ENCODE data around the gene CASP10.

Gene CASP10

DNA sequence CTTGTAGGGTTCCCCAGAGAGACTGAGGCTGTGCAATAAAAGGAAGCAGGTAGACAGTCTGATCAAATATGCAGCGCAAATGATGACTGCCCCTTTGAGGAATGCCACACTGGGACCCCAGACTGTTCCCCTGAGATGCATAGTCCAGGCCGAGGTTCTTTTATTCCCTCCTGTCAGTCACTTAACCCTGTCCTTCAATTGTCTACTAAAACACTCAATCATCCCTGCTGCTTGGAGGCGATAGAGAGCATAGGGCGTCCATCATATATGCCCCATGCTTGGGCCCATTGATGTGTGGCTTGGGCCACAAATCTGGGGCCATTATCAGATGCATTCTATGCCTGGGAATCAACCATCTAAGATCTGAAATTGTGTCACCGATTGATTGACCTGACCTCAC lies 61.9 kb downstream of the CASP10 start:
- Histone ChIP-seq H3K36me3 (no peaks in the 10 kb centered on the region), H3K27ac (no peak overlapping the region), H3K4me1 (ENCODE audit: control insufficient read depth in 1 of 2, insufficient read depth in 1 of 2, low read depth in 1 of 2, low read length in 1 of 2) (peaks cover 28 to 39% of the 10 kb centered on the region in 2 experiments), H3K4me3 (ENCODE audit: low read depth in 1 of 2, low read length in 1 of 2) (no peak overlapping the region), H3K9me3 (no peaks in the 10 kb centered on the region), H3K27me3 (no peaks in the 10 kb centered on the region)
- TF ChIP-seq, protein P1, sequence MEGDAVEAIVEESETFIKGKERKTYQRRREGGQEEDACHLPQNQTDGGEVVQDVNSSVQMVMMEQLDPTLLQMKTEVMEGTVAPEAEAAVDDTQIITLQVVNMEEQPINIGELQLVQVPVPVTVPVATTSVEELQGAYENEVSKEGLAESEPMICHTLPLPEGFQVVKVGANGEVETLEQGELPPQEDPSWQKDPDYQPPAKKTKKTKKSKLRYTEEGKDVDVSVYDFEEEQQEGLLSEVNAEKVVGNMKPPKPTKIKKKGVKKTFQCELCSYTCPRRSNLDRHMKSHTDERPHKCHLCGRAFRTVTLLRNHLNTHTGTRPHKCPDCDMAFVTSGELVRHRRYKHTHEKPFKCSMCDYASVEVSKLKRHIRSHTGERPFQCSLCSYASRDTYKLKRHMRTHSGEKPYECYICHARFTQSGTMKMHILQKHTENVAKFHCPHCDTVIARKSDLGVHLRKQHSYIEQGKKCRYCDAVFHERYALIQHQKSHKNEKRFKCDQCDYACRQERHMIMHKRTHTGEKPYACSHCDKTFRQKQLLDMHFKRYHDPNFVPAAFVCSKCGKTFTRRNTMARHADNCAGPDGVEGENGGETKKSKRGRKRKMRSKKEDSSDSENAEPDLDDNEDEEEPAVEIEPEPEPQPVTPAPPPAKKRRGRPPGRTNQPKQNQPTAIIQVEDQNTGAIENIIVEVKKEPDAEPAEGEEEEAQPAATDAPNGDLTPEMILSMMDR (IDR thresholded peaks at IDR 0.05) = no peak

DNA sequence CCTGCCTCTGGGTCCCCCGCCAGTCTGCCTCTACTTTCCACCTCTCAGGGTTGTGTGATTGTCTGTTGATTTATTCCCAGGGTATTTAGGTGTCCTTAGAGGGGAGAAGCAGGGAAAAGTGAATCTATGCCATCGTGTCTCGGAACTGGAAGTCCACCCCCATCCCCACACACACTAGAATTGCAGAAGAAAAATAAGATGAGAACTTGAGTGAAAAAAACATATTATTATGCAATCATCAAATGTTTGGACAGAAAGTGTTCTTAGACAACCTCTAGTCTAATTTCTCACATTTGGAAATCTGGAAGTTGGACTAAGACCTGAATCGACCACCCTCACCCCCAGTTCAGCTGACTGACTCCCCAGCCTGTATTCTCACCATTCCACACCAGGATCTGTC lies 63.3 kb downstream of the CASP10 start:
- Histone ChIP-seq H3K27me3 (no peaks in the 10 kb centered on the region), H3K4me1 (ENCODE audit: control insufficient read depth in 1 of 2, insufficient read depth in 1 of 2, low read depth in 1 of 2, low read length in 1 of 2) (peaks cover 14 to 24% of the 10 kb centered on the region in 2 experiments), H3K36me3 (no peaks in the 10 kb centered on the region), H3K27ac (peak overlapping the region; percentile 45), H3K9me3 (no peaks in the 10 kb centered on the region), H3K4me3 (ENCODE audit: low read depth in 1 of 2, low read length in 1 of 2) (no peak overlapping the region)
- TF ChIP-seq, protein P1 (IDR thresholded peaks at IDR 0.05) = no peak

DNA sequence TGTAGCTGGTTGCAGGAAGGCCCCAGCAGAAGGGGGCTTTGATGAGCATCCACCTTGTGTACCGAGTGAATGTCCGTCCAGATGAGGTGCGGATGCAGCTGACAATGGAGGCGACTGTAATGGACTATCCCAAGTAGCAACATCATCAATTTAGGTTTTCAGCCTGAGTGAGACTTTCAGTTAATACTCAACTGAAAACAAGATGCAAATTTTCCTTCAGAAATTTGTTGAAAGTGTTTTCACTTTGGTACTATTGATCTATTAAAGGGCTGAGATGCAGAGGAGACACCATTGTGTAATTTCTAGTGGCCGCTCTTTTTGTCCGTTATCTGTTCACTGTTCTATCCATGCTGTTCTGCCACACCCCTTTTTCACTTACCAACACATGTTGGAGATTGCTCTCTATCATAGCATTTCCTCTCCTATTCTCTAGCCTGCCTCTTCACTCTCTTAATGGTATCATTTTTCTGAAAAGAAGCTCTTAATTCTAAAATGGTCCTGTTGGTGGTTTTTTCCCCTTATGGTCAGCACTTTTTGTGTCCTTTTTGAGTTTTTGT lies 65.4 kb downstream of the CASP10 start:
- no peaks in the 10 kb centered on the region for H3K36me3 ChIP-seq
- no peak overlapping the region for H3K27ac ChIP-seq
- H3K9me3 ChIP-seq = no peaks in the 10 kb centered on the region
- H3K27me3 ChIP-seq = no peaks in the 10 kb centered on the region
- H3K4me1 ChIP-seq (ENCODE audit: control insufficient read depth in 1 of 2, insufficient read depth in 1 of 2, low read depth in 1 of 2, low read length in 1 of 2) = peaks cover 0 to 17% of the 10 kb centered on the region in 2 experiments
- TF ChIP-seq, protein P1 (IDR thresholded peaks at IDR 0.05) = no peak
- no peak overlapping the region for H3K4me3 ChIP-seq (ENCODE audit: low read depth in 1 of 2, low read length in 1 of 2)

DNA sequence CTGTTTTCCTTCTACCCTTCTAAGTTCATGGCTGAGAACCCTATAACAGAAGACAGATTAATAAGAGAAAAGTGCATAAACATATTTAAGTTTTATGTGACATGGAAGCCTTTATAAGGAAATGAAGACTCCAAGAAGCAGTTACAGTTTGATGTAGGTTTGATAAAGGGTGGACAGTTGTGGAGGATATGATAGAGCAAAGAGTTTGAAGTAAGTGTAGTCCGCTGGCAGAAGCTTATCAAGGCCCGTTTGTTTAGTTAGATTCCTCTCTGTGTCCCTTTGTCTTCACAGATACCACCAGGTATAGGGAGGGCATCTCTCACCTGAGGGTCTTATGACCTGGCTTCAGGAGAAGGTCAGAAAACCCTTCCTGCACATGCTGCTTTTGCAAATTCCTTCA lies 66.9 kb downstream of the CASP10 start:
- no peaks in the 10 kb centered on the region for H3K36me3 ChIP-seq
- H3K4me1 ChIP-seq (ENCODE audit: control insufficient read depth in 1 of 2, insufficient read depth in 1 of 2, low read depth in 1 of 2, low read length in 1 of 2) = peaks cover 0 to 28% of the 10 kb centered on the region in 2 experiments
- no peaks in the 10 kb centered on the region for H3K27me3 ChIP-seq
- no peak overlapping the region for H3K27ac ChIP-seq
- no peak overlapping the region for H3K4me3 ChIP-seq (ENCODE audit: low read depth in 1 of 2, low read length in 1 of 2)
- no peaks in the 10 kb centered on the region for H3K9me3 ChIP-seq
- TF ChIP-seq, protein P1 (IDR thresholded peaks at IDR 0.05) = no peak

DNA sequence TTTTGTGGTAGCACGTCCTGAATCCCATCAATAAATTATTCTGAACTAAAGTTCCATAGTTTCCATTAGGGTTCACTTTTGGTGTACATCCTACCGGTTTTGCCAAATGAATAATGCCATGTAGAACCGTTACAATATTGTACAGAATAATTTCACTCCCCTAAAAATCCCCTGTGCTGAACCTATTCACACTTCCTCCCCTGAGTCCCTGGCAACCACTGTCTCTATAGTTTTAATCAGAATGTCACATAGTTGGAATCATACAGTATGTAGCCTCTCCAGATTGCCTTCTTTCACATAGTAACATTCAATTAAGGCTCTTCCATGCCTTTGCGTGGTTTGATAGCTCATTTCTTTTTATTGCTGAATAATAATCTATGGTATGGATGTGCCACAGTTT lies 67.8 kb downstream of the CASP10 start:
- no peak overlapping the region for H3K4me3 ChIP-seq (ENCODE audit: low read depth in 1 of 2, low read length in 1 of 2)
- H3K27me3 ChIP-seq = no peaks in the 10 kb centered on the region
- H3K27ac ChIP-seq = no peak overlapping the region
- no peaks in the 10 kb centered on the region for H3K36me3 ChIP-seq
- H3K4me1 ChIP-seq (ENCODE audit: control insufficient read depth in 1 of 2, insufficient read depth in 1 of 2, low read depth in 1 of 2, low read length in 1 of 2) = peaks cover 0 to 29% of the 10 kb centered on the region in 2 experiments
- no peaks in the 10 kb centered on the region for H3K9me3 ChIP-seq
- TF ChIP-seq, protein P1 (IDR thresholded peaks at IDR 0.05) = no peak
